Urothelium cell line (cell line): ENCODE data around the gene EVA1A.

Experiments
- DNase-seq: peaks from one replicate; pipeline ENCODE4 v3.0.0; 2011; ENCODE audit warnings: low spot score, mixed read lengths
- FAIRE-seq: peaks from 2 replicates; lab custom pipeline; 2011; peaks lifted over from hg19 to GRCh38; lab: Jason Lieb, UNC

EVA1A gene

DNA sequence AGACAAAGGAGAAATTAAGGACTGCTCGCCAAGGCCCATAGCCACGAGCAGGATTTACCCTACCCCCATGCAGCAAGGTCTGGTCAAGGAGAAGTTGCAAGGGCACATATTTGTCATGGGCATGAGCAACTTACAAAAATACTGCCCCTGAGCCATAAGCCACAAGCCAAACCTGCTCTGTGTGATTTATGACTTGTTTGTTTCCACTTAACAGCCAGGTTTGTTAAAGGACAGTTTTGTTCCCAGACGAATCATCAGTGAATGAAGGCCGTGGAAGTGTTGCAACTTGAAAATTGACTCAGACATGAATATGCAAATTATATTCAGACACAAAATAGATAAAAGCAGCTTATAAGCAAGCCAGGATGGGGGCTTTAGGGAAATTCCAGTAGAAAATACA is 31.3 kb upstream of the EVA1A start:
- FAIRE-seq (peak; percentile 79), DNase-seq (no peak)

DNA sequence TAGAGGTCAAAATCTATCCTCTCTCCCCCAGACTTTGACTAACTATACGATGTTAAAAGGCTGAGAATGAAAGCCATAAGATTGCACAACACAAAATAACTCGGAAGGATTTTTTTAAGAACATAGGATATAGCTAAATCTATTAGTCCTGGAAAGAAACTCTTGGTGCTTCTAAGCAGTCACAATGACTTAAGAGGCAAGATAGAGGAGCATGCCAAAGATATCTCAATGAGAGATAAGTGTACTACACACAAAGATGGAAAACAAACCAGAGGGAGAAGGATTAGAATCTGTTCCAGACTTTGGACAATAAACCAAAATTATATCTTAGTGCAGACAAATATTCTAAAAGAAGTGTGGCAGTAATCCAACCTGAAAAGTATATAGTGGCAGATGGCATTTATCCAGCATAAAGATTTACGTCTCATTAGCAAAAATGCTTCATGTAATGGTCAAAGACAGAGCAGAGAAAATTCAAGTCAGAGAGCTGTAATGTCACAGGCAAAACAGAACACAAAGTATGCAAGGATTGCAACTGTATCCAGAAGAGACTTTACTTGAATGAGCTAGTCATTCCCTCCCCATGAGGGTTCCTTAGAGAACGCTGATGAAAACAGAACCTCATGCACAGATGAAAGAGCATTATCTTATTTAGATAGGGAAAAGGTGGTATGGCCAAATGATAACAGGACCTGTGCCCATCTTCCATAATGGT is 28.8 kb upstream of the EVA1A start:
- FAIRE-seq (no peak), DNase-seq (no peak)

DNA sequence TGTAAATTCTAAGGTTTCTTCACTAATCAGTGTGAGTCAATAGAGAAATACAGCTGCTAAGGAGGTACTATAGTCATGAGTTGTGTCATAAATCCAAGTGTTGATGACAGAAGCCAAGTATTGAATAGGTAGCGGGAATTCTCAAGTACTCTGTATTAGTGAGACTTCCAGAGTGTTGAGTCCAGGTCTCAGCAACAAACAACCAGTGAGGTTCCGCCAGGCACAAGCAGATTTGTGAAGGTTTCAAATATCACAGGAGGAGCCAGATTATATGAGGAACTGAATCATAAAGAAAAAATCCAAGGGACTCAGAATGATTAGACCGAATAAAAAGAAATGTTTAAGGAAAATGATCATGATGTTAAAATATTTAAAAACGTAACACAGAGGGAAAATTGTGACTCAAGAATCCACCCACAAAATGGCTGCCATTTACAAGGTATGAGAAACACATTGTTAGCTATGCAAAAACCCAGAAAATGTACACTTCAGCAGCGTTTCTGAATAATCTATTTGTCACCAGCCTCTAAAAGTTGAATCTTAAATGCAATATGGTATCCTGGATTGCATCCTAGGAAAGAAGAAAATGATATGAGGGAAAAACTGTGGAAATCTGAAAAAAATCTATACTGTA is 27.3 kb upstream of the EVA1A start:
- FAIRE-seq = no peak

DNA sequence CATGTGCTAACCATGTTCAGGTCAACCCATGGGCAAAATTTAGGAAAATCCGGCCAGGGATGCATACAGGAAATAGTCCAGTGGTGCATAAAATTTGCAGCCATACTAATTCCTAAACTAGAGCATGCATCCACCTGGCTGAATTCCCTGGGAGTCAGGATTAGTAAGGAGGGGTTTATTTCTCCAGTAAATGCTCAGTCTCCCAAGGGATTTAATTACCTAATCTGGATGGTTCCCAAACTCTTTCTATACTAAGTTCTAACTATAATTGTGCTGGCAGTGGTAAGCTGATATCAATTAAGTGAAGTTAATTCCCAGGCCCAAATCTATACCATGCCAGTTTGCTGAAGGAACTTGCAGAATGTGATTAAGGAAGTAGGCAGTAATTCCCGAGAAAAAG is 26.2 kb upstream of the EVA1A start:
- FAIRE-seq = no peak
- DNase-seq = no peak

More for the DNA sequence above, 27.3 kb upstream of the EVA1A start:
- DNase-seq = no peak

DNA sequence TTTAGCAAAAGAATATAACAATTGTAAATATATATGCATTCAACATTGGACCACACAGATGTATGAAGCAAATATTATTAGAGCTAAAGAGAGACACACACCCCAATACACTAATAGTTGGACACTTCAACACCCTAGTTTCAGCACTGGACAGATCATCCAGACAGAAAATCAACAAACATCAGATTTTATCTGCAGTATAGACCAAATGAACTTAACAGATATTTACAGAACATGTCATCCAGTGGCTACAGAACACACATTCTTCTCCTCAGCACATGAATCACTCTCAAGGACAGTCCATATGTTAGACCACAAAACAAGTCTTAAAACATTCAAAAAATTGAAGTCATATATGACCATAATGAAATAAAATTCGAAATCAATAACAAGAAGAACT is 22.1 kb upstream of the EVA1A start:
- DNase-seq (no peak), FAIRE-seq (no peak)

DNA sequence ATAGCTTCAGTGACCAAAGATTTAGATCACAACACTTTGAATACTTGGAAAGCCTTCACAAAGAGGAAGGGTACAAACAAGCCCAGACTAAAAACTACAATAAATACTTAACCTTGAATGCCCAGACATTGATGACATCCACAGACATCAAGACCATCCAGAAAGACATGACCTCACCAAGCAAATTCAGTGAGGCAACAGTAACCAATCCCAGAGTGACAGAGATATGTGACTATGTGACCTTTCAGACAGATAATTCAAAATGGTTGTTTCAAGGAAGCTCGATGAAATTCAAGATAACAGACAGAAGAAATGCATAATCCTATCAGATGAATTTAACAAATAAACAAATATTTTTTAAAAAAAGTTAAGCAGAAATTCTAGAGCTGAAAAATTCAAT is 19.9 kb upstream of the EVA1A start:
- FAIRE-seq (no peak), DNase-seq (no peak)

DNA sequence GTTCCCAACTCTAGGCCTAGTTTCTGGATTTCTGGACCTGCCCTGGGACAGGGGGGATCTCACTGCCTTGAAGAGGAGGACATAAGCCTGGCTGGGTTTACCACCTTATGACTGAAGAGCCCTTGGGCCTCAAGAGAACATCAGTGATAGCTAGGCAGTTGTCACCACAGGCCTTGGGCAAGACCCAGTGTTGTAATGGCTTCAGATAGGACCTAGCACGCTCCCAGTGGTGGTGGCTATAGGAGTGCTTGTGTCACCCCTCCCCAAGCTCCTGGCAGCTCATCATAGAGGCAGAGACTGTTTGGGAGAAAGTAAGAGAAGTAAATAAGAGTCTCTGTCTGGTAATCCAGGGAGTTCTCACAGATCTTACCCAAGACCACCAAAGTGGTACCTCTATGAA is 19.4 kb upstream of the EVA1A start:
- FAIRE-seq (no peak), DNase-seq (no peak)

DNA sequence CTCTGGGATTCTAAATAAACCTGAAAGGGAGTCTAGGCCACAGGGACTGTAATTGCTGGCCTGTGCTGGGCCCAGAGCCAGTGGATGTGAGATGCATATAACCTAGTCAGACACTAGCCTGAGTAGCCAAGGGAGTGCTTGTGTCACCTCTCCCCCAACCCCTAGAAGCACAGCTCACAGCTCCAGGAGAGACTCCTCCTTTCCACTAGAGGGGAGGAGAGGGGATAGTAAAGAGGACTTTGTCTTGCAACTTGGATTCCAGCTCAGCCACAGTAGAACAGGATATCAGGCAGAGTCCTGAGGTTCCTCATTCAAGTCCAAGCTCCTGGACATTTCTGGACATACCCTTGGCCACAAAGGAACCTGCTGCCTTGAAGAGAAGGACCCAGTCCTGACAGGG is 18.4 kb upstream of the EVA1A start:
- no peak for FAIRE-seq
- no peak for DNase-seq

DNA sequence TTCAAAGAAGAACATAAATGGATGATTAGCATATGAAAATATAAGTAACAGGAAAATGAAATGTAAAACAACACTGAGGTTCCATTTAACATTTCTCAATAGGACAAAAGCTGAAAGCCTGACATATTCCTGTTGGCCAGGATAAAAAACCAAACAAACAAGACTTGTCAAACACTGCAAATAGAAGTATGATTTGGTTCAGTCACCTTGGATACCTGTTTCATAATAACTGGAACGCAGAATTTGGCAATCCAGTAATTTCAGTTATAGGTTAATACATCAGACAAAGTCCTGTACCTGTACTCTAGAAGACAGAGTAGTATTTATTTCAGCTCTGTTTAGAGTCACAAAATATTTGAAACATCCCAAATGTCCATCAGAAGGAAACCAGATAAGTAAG is 16.5 kb upstream of the EVA1A start:
- FAIRE-seq = no peak
- DNase-seq = no peak

DNA sequence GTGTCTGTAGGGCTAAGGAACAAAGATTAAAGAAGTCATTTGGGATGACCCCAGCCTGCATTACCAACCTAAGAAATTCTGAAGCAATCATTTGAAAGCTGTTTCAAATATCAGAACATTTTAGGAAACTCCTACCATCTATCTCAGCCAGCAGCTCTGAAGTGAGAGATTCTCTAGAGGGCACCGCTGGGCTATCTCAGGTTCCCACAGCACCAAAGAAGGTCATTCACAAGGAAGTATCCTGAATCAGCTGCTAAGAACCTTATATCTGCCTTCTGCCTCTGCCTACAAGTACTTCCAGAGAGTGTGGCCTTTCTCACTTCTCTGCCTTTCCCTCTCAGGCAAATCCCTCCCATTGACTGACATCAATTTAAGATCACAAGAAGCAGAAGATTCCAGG is 13.4 kb upstream of the EVA1A start:
- DNase-seq = no peak
- FAIRE-seq = no peak

DNA sequence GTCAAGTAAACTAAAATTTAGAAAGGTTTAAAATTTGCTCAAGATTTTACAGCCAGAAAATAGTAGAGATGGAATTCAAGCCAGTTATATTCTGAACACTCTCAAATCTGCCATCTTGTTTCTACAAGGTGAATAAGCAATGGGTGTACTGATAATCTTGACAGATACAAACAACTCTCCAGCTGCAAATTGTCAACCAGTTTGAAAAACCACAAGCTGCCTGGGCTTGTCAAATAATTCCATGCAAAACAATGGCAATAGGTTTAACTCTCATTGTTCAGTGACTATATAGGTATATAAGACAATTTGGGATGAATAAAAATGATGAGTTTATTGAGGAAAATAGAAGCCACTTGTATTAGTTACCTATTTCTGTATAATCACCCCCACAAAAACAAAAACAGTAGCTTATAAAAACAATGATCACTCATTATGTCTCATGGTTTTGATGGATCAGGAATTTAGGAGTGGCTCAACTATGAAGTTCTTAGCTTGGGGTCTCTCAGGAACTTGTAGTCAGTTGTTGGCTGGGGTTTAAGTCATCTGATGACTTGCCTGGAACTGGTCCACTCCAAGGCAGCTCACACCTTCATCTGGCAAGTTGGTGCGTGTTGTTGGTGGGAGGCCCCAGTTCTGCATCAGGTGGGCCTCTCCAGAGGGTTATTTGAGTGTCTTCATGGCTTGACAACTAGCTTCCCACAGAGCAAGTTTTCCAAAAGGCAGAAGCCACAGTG is 12.6 kb upstream of the EVA1A start:
- no peak for FAIRE-seq
- DNase-seq = no peak

DNA sequence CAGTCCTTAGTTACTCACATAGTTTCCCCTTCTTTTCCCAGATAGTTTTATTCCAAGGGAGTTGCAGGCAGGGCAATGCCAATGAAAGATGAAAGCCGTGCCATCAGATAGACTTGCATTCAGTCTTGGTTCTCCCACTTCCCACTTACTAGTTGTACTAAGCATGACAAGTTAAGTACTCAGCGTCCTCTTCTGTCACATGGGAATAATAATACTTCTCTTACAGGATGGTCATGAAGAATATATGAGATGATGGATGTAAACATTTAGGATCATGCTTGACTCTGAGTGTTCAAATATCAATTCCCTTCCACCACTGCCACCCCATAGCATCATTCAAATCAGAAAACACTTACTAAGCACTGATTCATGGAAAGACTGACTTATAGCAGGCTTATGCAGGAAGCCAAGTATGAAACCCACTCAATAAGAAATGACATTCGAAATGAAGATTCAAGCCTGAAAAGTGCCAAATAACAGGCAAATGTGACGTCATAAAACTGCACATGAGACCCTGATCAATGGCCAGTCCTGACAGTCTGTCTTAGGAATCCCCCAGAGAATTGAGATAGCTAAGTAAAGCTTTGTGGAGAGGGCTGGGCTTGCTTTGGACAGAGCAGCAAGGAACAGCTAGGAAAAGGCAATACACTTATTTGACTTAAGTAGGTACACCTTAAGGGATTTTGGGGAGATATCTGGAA is 11.1 kb upstream of the EVA1A start:
- DNase-seq (no peak), FAIRE-seq (no peak)

DNA sequence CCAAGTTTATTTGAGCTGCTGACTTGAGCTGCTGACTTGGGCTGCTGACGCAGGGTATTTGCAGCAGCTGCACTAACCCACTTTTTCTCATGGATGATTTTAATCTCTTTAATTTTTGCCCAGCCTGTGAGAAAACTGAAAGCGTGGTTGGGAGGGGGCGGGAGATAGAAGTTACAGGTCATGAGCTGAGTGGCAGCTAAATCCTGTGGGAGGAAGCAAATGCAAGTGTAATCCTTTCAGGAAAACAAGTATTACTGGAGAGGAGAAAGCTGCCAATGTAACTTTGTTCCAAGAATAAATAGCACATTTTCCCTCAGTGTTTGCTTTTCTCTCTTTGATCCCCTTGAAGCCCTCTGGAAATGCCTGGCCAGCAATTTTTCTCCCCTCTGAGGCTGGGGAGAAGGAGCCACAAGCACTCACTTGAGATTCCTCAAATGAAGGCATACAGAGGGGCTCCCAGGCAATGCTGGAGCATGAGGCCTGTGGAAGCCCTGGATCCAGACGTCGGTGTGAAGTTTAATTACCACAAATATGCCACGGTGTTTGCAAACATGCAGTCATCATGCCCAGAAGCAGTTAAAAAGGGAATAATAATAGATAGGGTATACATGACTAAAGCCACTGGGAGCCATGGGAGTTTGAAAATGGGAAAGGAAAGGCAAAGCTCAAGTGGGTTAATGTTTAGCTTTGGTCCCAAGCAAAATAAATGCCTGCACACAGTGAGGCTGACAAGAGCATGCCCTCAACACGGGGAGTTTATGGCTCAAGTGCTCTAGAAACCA is 10.4 kb upstream of the EVA1A start:
- DNase-seq = no peak
- no peak for FAIRE-seq

DNA sequence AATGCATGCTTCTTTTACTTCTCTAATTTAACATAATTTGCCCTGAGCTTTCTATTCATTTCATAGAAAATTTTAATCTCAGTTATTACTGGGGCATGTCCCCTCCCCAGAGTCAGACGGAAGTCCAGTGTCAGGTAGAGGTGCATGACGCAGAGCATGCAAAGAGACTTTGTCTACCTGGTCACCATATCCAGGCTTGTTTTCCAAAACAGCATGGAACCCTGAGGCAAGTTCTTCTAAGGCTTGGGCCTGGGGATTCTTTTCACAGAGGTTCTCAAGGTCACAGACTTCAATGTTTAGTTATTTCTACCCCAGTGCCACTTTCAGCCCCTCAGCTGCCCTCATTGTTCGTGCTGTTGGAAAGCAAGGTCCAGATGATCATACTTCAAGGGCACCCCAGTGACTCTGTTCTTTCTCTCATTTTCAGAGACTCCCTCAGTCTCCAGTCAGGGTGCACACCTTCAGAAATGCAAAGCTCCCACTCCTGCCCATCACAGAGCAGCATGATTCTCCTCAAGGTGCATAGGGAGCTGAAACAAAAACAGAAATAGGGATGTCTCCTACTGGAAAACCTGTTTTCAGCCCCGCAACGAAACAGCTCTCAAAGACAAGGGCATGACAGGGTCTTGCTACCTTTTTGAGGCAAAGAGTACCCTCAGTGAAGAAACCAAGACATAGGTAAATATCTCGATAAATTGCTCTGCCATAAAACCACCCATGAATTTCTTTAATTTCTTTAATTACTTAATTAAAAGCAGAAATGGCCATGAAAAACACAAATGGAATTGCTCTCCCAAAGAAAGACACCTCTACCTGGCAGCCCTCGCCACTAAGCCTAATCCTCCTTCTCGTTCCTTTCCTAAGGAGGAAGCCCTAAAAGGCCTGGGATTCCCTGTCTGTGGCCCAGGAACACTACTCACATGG is 9.5 kb upstream of the EVA1A start:
- no peak for FAIRE-seq
- DNase-seq = no peak

DNA sequence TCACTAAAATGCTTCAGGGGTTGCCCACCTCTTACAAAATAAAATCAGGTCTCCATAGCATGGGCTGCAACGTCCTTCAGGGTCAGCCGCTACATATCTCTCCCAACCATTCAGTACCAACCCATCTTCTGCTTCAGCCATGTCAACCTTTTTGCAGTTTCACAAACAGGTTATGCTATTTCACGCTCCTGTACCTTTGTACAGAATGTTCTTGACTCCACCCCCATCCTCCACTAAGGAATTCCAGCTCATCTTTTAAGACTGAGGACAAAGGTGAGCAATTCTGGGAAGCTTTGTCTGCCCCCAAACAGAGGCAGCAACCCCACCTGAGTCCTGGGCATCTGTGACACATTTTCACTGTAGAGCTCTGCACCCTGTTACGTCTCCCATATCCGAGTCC is 8.8 kb upstream of the EVA1A start:
- FAIRE-seq = no peak
- DNase-seq = no peak

DNA sequence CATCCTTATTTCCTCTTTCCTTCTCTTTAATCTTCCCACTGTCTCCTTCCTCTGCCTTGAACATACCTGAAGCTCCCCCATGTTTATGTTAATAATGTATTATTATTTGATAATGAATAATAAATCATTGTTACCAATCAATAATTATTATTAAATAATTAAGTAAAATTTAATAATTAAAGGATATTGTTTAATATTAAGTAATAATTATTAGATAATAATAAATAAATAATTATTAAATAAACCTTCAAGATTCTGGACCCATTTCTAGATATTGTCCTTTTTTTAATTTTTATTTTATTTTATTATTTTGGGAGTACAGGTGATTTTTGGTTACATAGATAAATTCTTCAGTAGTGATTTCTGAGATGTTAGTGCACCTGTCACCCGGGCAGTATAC is 7.4 kb upstream of the EVA1A start:
- FAIRE-seq (no peak), DNase-seq (no peak)

DNA sequence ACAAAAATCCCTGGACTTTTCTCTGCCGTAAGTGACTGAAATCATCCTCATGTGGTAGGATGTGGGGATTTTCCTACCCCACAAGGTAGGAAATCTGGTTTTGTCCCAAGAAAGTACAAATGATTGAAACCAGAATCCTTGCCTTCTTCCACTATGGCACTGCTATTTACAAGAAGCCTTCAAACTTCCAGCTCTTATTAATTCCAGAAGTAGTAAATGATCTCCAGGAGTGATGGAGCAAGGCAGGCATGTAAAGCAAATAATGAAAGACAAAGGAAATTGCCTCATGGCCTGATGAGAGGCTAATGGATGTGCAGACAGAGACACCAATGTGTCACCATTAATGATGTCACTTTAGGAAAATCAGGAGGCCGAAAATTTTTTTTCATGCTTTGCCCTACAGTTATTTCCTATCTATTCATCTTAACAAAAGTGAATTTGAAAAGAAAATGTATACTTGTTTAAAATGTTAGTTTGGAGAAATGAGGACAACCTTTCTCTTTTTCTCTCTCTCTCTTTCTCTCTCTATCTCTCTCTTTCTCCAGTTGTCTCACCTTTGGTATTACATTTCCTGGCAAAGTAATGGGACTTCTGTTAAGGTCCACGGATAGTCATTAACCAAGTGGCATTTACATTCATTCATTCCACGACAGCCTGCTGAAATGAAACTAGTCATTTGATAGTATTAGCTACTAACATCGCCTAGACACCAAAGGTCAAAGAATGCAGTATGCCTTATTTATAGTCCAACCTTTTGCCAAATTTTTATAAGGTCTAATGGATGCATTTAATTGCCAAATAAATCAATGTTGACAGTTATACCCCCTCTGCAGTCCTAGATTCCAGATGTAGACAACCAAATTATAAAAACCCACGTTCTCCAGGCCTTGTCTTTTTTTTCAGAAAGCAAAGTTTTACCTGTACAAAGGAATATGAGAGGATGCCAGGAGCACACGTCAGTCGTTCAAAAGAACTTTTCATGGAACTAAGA is 5.0 kb upstream of the EVA1A start:
- no peak for DNase-seq
- FAIRE-seq = no peak

DNA sequence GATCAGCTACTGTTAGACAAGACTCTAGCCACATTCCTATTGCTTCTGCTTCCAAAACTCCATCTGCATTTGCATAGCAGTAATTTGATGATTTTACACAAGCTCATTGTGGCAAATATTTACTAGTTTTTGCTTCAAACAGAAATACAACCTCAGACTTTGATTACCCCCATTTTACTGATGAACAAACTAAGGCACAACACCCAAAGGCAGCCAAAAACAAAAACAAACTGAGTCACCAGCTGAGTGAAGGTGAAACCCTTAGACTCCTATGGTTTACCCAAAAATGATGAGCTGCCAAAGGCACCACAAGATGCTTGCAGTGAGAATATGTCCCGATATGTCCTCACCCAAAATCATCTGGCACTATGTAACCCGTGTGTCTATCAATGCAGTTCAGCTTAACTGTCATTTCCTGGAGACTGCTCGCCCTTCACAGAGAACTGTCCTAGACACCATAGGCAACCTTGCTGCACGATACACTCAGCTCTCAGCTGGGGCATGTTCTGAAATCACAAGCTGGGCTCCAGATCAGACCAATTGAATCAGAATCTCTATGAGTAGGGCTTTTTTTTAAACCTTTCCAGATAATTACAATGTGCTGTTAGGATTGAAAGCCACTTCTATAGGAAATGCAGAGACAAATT is 4.1 kb upstream of the EVA1A start:
- DNase-seq (no peak), FAIRE-seq (peak; percentile 83)
